ENCODE data around the gene MYL5. TPM values are rescaled to one million over a fixed set of nuclear protein-coding genes. Genes with fewer than 3 reads are reported as not detected.

Gene MYL5
- total RNA-seq, 1 experiment from 2014 or later = 18.0 TPM

- H3K27me3 Mint-ChIP-seq (ENCODE audit: low read depth) = no peaks in the 10 kb centered on the region; the same call in none of the 2 replicates
- Histone ChIP-seq H2BK120ac (ENCODE audit: low read depth, low read length, poor library complexity, severe bottlenecking) (no peak overlapping the region), H3K9ac (ENCODE audit: extremely low read depth, insufficient read length, low read length) (no peak overlapping the region), H4K8ac (replicated peaks; ENCODE audit: insufficient read length, low read depth, low read length) (no peak overlapping the region), H2BK5ac (ENCODE audit: insufficient read length, low read length) (no peak overlapping the region), H3K27me3 (ENCODE audit: insufficient read depth, low read length) (no peaks in the 10 kb centered on the region), H3K4me1 (ENCODE audit: insufficient read depth, low read length) (no peaks in the 10 kb centered on the region), H3K79me2 (ENCODE audit: insufficient read depth, low read length) (no peaks in the 10 kb centered on the region), H2BK15ac (ENCODE audit: low read depth, low read length) (no peak overlapping the region), H4K91ac (ENCODE audit: insufficient read length, low read depth, low read length) (no peak overlapping the region), H3K14ac (ENCODE audit: insufficient read depth, low read length) (no peak overlapping the region; the same call in 1 of the 2 replicates), H3K56ac (ENCODE audit: insufficient read length, low read depth, low read length) (no peak overlapping the region), H3K9me3 (ENCODE audit: control insufficient read depth, low read depth, low read length) (no peaks in the 10 kb centered on the region), H3K23ac (ENCODE audit: insufficient read length, low read depth, low read length) (no peak overlapping the region), H4K20me1 (ENCODE audit: control insufficient read depth, insufficient read depth, insufficient read length) (no peaks in the 10 kb centered on the region), H3K4ac (ENCODE audit: low read depth, low read length) (no peak overlapping the region), H2AK5ac (ENCODE audit: insufficient read length, low read length) (no peak overlapping the region), H4K5ac (ENCODE audit: insufficient read length, low read depth, low read length) (no peak overlapping the region), H3K27ac (ENCODE audit: insufficient read length, low read depth, low read length) (no peak overlapping the region), H2BK12ac (ENCODE audit: insufficient read length, low read depth, low read length) (no peak overlapping the region), H3T11ph (ENCODE audit: low read length) (no peak overlapping the region), H2AFZ (ENCODE audit: low read length) (no peak overlapping the region), H3K23me2 (ENCODE audit: insufficient read length, low read depth, low read length, poor library complexity, severe bottlenecking) (no peaks in the 10 kb centered on the region), H2BK20ac (ENCODE audit: low read depth, low read length, poor library complexity, severe bottlenecking) (no peak overlapping the region), H3K18ac (ENCODE audit: insufficient read length, low read depth, low read length) (no peak overlapping the region), H3K4me2 (ENCODE audit: insufficient read depth, insufficient read length, low read length) (no peak overlapping the region), H3K79me1 (ENCODE audit: insufficient read depth, low read depth, low read length, poor library complexity, severe bottlenecking) (no peaks in the 10 kb centered on the region)
- H3K4me1 Mint-ChIP-seq = peaks cover 0 to 6% of the 10 kb centered on the region in 2 experiments; a peak in 2 of 4 replicates
- H3K36me3 Mint-ChIP-seq (ENCODE audit: insufficient read depth in 1 of 3, low read depth in 3 of 3) = no peaks in the 10 kb centered on the region; a peak in 1 of 7 replicates
- no peak for DNase-seq
- WGBS (ENCODE audit: extremely low coverage, insufficient read length, low lambda C conversion rate) = no CpG with 5 or more reads among the region's 17 CpGs
- no peak overlapping the region for H3K27ac Mint-ChIP-seq
- TF ChIP-seq CTCF (conservative IDR thresholded peaks at IDR 0.05) = no peak
- no peak overlapping the region for H3K4me3 Mint-ChIP-seq
- H3K9me3 Mint-ChIP-seq = no peaks in the 10 kb centered on the region; a peak in 1 of 5 replicates
These were observed 19.9 kb upstream of the MYL5 start for GRCh38 chr4:654503-654845.

Measured in H9 (cell line).